Stomach (tissue), 9 donors: Measurements from ENCODE around the gene KIF2C. TPM values are rescaled to one million over a fixed set of nuclear protein-coding genes. Genes with fewer than 3 reads are reported as not detected.

ENCODE experiments used
- DNase-seq, 2 donors: peaks; one replicate each; pipeline versions ENCODE4 v3.0.0 to v3.0.0-alpha.2; 2013 to 2019
- H3K27ac ChIP-seq, 5 donors: fragments of 200-600 bp in 4 of 5; sonication (generic) in 4 of 5; one replicate each; pipeline ENCODE4 v1.5.1; 2013 to 2019; ENCODE audit warnings: mild to moderate bottlenecking in 1 of 5, moderate library complexity in 1 of 5
- H3K27me3 ChIP-seq, 3 donors: fragments of 200-600 bp; sonication (generic); one replicate each; pipeline ENCODE4 v1.5.1; 2017 to 2019; ENCODE audit warnings: mixed run types in 1 of 3
- H3K36me3 ChIP-seq, 4 donors: fragments of 200-600 bp; sonication (generic); 1 replicate in 3 of 4; 2 replicates in 1 of 4; pipeline ENCODE4 v1.5.1; 2016 to 2019
- H3K4me1 ChIP-seq, 4 donors: fragments of 200-600 bp; sonication (generic); one replicate each; pipeline ENCODE4 v1.5.1; 2016 to 2019
- H3K4me3 ChIP-seq, 4 donors: fragments of 200-600 bp; sonication (generic) in 3 of 4; one replicate each; pipeline ENCODE4 v1.5.1; 2016 to 2019; ENCODE audit warnings: mild to moderate bottlenecking in 1 of 4
- H3K9me3 ChIP-seq, 4 donors: fragments of 200-600 bp; sonication (generic); one replicate each; pipeline ENCODE4 v1.5.1; 2016 to 2019
- CTCF ChIP-seq, 7 experiments: fragments of 450-650 bp in 4 of 7; fragments of 200-600 bp in 3 of 7; sonication (generic) in 3 of 7; IDR thresholded peaks; one replicate each; pipeline ENCODE4 v1.5.1; 2016 to 2019; ENCODE audit warnings: antibody characterized with exemption in 7 of 7, control low read depth in 2 of 7, mild to moderate bottlenecking in 1 of 7
- EP300 ChIP-seq: sonication (generic); formaldehyde crosslinking; IDR thresholded peaks from one replicate; pipeline ENCODE4 v1.6.1; 2017; ENCODE audit warnings: antibody characterized with exemption
- POLR2A ChIP-seq, 4 donors: fragments of 450-650 bp; IDR thresholded peaks; one replicate each; pipeline ENCODE4 v1.6.1; 2016; ENCODE audit warnings: antibody characterized with exemption in 4 of 4, control low read depth in 2 of 4, mild to moderate bottlenecking in 1 of 4, moderate library complexity in 1 of 4
- POLR2AphosphoS5 ChIP-seq, 3 donors: sonication (generic); formaldehyde crosslinking; IDR thresholded peaks; one replicate each; pipeline ENCODE4 v1.6.1; 2016; ENCODE audit warnings: antibody characterized with exemption in 3 of 3
- WGBS, 5 donors: extraction: QIAGEN DNeasy Blood & Tissue Kit in 3 of 5; methylation state at CpG; one replicate each; pipeline versions ENCODE4 v1.1.5 to v1.1.7; 2013 to 2018; 5-methylcytosine and 5-hydroxymethylcytosine counted together
- intact Hi-C: fragments of 100-400 bp; cut with DNase I; formaldehyde crosslinking; loops from one replicate; pipeline ENCODE4 v1.15.1; 2023; ENCODE audit warnings: low total_unique reads
- polyA plus RNA-seq, 3 donors: library from polyadenylated mRNA; stranded (reverse); fragments of 200-250 nt; gene quantifications; one replicate each; pipeline ENCODE4 v1.2.3, GENCODE V29; 2013
- total RNA-seq, 5 donors: library from RNA; depleted of rRNA; stranded (reverse); fragments of >200 nt; gene quantifications; one replicate each; pipeline versions ENCODE4 v1.1.0 to v1.2.3, GENCODE V29; 2014 to 2016
- donor health status: healthy with polysubstance abuse.
- donor health status: Bipolar disorder and iron deficiency.
- donor health status: healthy.

Gene KIF2C
- total and polyA plus RNA-seq, 8 donors = 1.4 to 34.8 (median 6.0) TPM

GRCh38 chr1:44740179-44740617, 561 bp downstream of the KIF2C start:
- peak overlapping the region; percentile 43 to 92 (median 87) for H3K27ac ChIP-seq
- DNase-seq = no peak
- TF ChIP-seq EP300 (no peak), POLR2A (IDR thresholded peaks at IDR 0.05) (no peak), CTCF (IDR thresholded peaks at IDR 0.05) (no peak), POLR2AphosphoS5 (IDR thresholded peaks at IDR 0.05) (no peak)
- WGBS, 5 donors = 1 to 3% (median 2%) methylated on average over 13 to 14 of the region's 14 CpGs
- H3K9me3 ChIP-seq = no peaks in the 10 kb centered on the region
- H3K27me3 ChIP-seq = no peaks in the 10 kb centered on the region
- peaks cover 6 to 20% (median 9%) of the 10 kb centered on the region in 4 donors for H3K4me1 ChIP-seq
- H3K36me3 ChIP-seq = no peaks in the 10 kb centered on the region
- H3K4me3 ChIP-seq = peak overlapping the region; percentile 47 to 53 (median 50)
- intact Hi-C loops = no loop called here

- intact Hi-C loops = no loop called here
- DNase-seq = no peak
- no peaks in the 10 kb centered on the region for H3K27me3 ChIP-seq
- peaks cover 0 to 11% (median 0%) of the 10 kb centered on the region in 4 donors for H3K36me3 ChIP-seq
- 83 to 100% (median 94%) methylated on average over 1 of the region's 1 CpG for WGBS, 5 donors
- H3K9me3 ChIP-seq = no peaks in the 10 kb centered on the region
- TF ChIP-seq POLR2AphosphoS5 (IDR thresholded peaks at IDR 0.05) = no peak
- TF ChIP-seq POLR2A (IDR thresholded peaks at IDR 0.05) = no peak
- TF ChIP-seq CTCF (IDR thresholded peaks at IDR 0.05) = no peak
- TF ChIP-seq EP300 = no peak
- H3K27ac ChIP-seq = no peak overlapping the region
- no peak overlapping the region for H3K4me3 ChIP-seq
- peaks cover 6 to 20% (median 9%) of the 10 kb centered on the region in 4 donors for H3K4me1 ChIP-seq
Observed at GRCh38 chr1:44743211-44743610, 3.6 kb downstream of the KIF2C start.

GRCh38 chr1:44747878-44748277, 8.2 kb downstream of the KIF2C start:
- Histone ChIP-seq H3K4me1 (no peaks in the 10 kb centered on the region), H3K9me3 (no peaks in the 10 kb centered on the region), H3K27me3 (no peaks in the 10 kb centered on the region), H3K27ac (no peak overlapping the region), H3K4me3 (no peak overlapping the region), H3K36me3 (peaks cover 0 to 32% (median 0%) of the 10 kb centered on the region in 4 donors)
- 91 to 98% (median 95%) methylated on average over 3 of the region's 3 CpGs for WGBS, 5 donors
- TF ChIP-seq POLR2A (IDR thresholded peaks at IDR 0.05) = no peak
- TF ChIP-seq POLR2AphosphoS5 (IDR thresholded peaks at IDR 0.05) = no peak
- TF ChIP-seq CTCF (IDR thresholded peaks at IDR 0.05) = no peak
- no peak for TF ChIP-seq EP300
- intact Hi-C loops = no loop called here
- no peak for DNase-seq

GRCh38 chr1:44757420-44757819, 17.8 kb downstream of the KIF2C start:
- 91 to 98% (median 95%) methylated on average over 2 of the region's 2 CpGs for WGBS, 5 donors
- TF ChIP-seq EP300 (no peak), POLR2A (IDR thresholded peaks at IDR 0.05) (no peak), POLR2AphosphoS5 (IDR thresholded peaks at IDR 0.05) (no peak)
- DNase-seq = no peak
- intact Hi-C loops = no loop called here
- no peak overlapping the region for H3K27ac ChIP-seq
- no peak overlapping the region for H3K4me3 ChIP-seq
- no peaks in the 10 kb centered on the region for H3K9me3 ChIP-seq
- H3K4me1 ChIP-seq = no peaks in the 10 kb centered on the region
- peaks cover 0 to 73% (median 34%) of the 10 kb centered on the region in 4 donors for H3K36me3 ChIP-seq
- H3K27me3 ChIP-seq = no peaks in the 10 kb centered on the region

GRCh38 chr1:44759077-44759476, 19.4 kb downstream of the KIF2C start:
- Histone ChIP-seq H3K4me3 (no peak overlapping the region), H3K27ac (no peak overlapping the region), H3K9me3 (no peaks in the 10 kb centered on the region), H3K4me1 (no peaks in the 10 kb centered on the region), H3K27me3 (no peaks in the 10 kb centered on the region), H3K36me3 (peaks cover 0 to 72% (median 34%) of the 10 kb centered on the region in 4 donors)
- 85 to 96% (median 93%) methylated on average over 5 to 11 of the region's 11 CpGs for WGBS, 5 donors
- intact Hi-C loops = no loop called here
- TF ChIP-seq CTCF (IDR thresholded peaks at IDR 0.05) = no peak
- TF ChIP-seq POLR2AphosphoS5 (IDR thresholded peaks at IDR 0.05) = no peak
- TF ChIP-seq POLR2A (IDR thresholded peaks at IDR 0.05) = no peak
- TF ChIP-seq EP300 = no peak
- DNase-seq = no peak
